ENCODE data around the gene KLF9.

The KLF9 gene

DNA sequence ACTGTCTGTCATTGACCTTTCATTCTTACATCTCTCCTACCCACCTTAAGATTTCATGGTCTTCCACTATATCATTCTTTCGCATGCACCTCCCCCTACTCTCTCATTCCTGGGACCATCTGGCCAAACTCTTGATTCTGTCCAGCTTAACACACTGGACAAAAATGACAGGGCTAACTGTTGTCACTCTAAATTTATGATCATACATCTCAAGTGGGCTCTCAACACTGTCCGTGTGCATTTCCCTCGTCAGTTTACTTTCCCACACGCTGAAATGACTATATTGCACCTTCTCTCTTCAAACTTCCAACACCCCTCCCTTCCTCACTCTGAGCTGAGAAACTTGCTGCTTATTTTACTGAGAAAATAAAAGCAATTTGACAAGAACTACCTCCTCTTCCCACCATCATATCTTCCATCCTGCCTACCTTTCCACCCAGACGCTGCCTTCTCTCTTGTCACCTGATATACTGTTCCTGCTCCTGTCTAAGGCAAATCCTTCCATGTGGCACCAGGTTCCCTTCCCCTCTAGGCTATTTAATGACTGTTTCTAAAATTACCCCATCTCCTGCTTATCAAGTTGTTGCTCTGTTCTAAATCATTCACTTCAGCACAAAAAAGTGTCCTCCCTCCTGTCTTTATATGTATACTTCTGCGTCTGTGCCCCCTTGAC, 8.1 kb upstream of the KLF9 start:
- no peak for DNase-seq (ENCODE audit: low read depth)

DNA sequence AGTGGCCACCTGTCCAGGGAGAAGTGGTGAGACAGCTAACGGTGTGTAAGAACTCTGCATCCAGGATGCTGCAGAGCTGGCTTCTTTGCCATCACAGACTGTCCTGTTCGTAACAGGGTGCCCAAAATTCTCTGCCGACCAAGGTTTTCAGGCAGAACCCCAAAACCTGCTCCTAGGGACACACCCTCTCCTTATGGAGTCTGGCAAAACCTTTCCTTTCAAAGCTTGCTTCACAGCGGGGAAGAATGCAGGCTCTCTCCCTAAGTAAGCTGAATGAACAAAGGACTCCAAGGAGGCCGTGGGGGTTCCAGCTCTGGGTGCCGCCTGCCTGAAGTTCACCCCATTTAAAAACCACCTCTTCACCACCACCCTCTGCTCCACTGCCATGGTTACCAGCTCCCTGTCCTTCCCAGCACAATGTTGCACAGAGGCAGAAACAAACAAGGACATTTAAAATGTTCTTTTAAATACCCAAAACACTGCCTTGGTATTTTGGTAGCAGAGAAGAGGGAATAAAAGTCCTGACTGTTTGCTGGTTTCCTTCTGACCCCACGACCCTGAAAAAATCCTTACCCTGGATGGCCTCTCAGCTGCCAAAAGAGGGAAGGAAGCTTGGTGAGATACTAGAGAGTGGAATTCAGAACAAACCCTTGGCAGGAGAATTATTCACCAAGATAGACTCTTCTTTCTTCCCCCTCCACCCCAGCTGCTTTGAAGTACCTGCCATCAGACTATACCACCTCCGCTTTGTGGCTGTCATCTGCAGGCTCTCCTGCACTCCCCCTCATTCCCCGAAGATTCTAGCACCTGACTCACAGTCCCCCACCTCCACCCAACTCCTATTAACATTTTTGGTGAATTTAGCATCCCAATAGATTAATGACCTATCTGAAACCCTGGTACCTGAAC, 7.1 kb upstream of the KLF9 start:
- no peak for DNase-seq (ENCODE audit: low read depth)

DNA sequence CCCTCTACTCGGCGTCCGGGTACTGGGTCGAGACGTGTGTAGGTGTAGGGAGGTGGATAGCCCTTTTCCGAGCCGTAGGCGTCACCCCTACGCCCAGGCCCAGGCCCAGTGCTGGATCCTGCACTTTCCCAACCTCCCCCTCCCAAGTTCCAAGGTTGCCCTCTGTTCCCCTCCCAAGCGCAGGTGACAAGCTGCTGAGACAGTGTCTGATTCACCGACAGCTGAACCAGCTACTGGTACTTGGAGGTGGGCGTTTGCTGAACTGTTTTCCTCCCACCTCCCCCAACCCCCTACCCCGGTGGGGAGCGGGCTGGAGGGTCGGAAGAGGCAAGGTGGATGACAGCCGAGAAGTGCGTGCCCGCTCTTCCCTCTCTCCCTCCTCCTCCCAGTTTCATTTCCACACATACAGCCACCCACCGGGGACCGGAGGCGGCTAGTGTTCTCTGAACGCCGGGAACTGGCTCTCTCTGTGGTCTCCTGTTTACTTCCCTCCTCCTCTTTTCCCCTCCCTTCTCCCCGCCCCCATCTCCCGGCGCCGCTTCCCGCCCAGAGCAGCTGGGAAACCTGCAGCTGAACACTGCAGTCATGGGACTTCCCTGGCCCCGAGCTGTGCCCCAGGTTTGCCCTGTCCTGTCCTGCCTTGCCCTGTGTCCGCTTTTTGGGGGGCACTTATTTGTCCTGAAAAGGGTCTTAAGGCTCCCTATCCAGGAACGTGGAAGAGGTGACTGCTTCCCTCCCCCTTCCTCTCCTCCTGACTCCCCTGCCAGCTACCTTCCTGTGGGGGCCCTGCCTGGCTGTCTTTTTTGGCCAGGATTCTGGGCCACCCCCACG, 6.2 kb upstream of the KLF9 start:
- no peak for DNase-seq (ENCODE audit: low read depth)

DNA sequence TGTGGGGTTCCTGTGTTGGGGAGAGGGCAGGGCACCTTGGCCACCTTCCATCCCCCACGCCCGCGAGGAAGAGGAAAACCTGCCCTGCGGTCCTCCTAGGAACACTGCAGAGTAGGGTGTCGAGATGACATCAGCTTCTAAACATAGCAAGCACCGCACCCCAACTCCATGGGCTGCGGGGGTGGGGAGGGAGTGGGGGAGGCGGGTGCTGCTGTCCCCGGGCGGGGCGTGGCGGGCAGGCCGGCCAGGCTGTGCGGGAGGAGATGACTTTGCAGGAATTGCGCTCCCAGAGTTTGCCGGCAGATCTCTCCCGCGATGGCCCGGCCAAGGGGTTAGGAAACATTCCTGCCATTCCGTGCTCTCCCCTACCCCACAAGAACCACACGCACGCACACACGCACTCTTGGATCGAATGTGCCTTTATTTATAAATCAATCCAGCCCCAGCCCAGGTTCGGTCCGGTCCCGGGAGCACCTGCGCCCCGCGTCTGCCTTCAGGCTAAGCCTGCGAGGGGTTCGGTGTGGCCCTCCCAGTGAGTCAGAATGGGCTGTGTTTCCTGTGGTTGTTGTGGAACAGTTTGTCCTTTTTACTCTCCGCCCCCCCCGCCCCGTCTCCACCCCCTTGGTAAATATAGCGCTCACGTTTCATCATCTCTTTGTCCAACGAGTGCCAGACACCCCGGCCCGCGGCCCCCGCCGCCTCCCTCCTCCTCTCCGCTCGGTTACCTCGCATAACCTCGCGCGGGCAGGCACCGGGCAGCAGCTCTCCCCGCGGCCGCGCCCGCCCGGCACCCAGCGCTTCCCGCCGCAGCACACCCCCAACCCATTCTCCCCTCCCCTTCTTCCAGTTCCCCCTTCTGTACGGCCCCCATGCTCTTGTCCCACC, 5.3 kb upstream of the KLF9 start:
- peak; percentile 92 for DNase-seq (ENCODE audit: low read depth)

DNA sequence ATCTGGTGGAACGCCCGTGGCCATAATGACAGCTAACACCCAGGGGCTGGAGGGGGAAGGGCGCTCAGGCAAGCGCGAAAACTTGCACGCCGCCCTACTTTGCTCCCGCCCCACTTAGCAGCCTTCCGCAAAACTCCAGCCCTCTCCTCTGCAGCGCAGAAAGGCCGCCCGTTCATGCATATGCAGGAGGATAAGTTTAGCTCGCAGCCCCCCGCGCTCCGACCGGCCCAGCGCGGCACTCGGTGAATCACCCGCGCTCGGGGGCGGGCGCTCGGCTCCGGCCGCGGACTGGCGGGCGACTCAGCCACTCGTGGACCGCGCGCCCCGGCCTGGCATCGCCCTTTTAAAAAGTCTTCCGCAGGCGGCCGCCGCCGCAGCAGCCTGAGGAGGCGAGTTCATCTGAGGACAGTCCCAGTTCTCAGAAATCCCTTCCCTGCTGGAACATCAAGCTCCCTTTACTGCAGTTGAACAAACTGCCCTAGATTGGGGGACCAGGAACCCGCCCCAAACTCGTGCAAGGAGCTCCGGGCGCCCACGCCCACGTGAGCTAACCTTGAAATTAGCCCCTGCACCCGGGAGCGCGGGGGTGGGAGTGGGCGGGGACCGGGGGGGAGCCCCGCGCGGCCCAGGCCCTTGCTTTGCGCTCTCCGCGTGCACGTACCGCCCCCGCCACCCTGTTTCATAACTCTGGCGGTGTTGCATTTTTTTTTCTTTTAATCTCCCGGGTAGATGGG, 4.5 kb upstream of the KLF9 start:
- DNase-seq (ENCODE audit: low read depth) = peak; percentile 88

DNA sequence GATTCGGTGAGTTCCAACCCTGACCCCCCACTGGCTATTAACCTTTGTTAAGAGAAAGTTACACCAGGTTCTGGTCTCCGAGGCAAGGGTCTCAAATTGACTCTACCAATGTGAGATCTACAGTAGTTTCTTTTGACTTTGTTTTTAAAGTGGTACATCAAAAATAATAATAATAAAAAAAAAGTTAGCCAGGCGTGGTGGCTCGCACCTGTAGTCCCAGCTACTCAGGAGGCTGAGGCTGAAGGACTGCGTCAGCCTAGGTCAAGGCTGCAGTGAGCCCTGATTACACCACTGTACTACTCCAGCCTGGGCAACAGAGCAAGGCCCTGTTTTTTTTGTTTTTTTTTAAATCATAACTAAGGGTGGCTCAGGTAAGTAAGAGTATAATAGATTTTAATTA, 1.0 kb upstream of the KLF9 start:
- no peak for DNase-seq (ENCODE audit: low read depth)

DNA sequence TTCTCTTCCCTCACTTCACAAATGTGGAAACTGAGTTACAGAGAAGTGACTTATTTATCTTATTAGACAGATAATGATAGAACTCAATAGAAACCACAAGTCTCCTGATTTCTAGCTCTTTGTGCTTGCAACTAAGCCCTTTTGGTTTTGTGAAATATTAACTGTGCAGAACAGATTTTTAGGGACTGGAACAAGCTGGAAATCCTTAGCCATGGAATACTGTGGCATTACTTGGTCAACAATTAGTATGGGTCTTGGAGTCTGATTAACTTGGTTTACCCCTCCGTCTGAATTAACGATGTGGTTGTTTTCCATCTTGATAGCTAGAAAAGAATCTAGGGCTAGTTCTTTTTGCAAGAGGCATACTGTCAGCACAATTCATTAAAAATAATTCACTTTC, 584 bp upstream of the KLF9 start:
- no peak for DNase-seq (ENCODE audit: low read depth)

DNA sequence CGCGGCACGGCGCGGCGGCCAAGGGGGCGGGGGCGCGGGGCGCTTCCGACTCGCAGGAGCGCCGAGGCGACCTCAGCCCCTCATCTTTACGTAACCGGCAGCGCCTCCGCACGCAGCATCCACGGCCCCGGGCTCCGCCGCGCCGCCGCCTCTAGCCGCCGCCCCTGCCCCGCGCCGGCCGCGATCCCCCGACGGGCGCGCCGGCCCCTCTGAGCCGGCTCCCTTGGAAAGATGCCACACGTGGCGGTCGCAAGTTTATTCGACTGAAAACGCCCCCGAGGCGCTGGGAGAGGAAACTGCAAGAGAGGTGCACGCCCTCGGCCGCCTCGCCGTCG, 1.0 kb downstream of the KLF9 start:
- DNase-seq (ENCODE audit: low read depth) = no peak

DNA sequence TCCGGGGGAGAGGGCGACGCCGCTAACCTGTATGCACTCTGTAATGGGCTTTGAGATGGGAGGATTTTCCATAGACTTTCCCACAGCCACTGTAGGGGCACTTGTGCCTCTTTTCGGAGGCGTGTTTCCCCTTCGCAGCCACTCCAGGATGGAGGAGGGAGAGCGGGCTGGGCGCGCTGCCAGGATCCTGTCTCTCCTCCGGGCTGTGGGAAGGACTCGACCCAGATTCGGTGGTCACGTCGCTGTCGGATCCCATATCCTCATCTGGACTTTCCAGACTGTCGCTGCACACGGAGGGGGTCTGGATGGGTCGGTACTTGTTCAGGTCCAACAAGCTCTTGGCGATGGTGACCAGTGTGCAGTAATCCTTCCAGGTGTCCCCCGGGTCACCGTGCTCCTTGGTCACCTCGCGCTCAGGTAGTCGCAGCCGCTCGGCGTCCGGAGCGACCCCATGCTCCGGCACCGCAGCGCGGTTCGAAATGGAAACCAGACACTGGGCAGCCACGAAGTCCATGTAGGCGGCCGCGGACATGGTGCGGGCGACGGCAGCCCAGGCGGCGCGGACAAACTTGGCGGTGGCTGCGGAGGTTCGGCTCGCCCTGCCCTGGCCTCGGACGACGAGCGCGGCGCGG, 1.5 kb downstream of the KLF9 start:
- no peak for DNase-seq (ENCODE audit: low read depth)

DNA sequence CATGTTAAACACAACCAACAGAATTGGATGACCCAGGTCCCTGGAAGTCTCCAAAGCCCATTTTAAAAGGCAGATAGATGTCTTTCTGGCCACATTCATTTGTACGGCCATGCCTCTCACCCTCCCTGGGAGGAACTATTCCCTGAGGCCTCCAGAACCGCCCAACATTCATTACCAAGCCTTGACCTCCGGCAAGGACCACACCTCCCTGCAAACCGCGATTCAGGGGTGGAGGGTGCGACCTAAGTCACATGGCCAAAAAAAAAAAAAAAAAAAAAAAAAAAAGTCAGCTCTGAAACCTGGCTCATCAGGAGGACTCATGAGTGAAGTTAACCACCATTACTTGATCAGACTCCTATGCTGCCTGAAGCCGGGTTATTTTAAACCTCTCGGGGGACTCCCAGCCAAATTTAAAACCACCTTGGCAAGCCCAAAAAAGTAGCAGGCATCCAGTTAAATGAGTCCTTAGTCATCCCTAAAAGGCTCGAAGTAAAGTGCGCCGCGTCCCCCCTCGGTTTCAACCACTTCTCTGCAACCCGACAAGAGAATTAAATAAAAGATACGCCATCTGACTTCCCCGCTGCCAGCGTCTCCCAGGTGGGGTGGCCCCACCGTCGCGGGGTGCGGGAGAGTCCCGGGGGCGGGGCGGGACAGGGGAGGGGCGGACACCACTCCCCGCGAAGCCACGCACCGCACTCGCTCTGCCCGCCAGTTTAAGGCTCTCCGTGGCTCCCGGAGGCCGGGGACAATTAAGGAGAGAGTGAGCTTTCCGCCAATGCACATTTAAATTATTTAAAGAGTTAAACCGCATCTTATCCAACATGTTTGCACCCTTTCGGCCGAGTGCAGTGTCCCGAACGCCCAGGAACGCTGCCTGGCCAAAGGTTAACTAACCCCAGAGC, 2.3 kb downstream of the KLF9 start:
- DNase-seq (ENCODE audit: low read depth) = no peak

DNA sequence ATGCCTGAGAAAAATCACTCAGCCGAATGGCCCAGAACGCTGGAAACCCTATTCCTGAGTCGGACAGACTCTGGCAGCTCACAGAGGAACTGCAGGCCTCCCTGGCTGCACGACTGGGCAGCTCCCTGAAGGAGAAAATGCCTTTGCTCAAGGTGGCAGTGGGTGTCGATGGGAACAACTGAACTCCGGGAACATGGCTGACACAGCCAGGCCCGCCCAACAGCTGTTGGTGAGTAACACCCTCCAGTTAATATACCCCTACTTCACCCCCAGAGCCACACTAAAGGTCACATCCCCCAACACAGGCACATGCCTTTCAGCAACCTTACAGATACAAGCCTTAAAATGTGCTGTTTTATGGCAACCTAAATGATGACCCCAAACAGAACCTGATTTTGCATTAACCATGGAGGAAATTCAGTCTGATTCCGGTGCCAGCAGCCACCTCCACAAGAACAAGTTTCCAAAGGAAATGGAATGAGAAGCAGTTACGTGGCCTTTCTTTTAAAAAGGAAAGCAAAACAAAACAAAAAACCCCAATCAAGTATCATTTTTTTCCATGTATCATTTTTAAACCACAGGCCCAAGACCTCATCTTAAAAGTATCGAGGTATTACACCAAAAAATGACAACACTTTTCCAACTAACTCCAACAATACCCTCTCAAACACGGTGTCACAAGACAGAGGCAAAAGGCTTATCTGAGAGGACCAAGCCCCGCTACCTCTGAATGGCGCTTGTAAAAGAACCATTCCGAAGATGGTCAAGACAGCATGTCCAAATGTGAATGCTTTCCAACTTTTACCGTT, 3.1 kb downstream of the KLF9 start:
- DNase-seq (ENCODE audit: low read depth) = no peak

DNA sequence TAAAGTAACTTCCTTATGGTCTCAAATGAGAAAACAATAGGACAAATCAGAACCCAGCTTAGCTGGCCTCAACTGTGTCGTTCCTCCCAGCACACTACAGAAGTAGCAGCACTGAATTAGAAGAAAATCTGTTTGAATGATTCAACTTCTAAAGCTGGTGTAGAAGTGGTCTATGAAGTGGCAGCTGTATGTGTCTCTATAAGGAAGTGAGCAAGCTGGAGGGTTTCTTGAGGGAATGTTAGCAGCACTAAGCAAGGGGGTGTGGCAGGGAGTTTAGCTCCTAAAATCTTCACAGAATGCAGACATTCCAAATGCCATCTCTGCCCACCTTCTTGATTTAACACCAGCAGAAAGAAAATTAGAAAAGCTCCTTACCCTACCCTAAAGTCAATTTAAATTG, 4.1 kb downstream of the KLF9 start:
- no peak for DNase-seq (ENCODE audit: low read depth)

DNA sequence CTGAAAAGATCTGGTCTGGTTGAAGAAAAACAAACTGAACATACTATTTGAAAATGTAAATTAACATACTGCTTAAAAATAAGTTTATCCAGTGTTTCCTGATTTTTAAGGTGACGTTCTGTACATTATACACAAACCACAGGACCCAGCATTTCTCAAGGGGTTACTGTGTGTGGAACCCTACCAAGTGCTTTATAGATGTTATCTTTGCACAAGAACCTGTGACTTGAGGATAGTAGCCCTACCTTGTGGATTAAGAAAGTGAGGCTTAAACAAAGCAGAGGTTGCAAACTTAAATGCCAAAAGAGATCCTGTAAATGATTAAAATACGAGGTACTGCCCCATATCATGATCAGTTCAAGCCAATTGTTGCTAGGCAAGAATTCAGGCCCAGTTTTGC, 4.7 kb downstream of the KLF9 start:
- DNase-seq (ENCODE audit: low read depth) = no peak

DNA sequence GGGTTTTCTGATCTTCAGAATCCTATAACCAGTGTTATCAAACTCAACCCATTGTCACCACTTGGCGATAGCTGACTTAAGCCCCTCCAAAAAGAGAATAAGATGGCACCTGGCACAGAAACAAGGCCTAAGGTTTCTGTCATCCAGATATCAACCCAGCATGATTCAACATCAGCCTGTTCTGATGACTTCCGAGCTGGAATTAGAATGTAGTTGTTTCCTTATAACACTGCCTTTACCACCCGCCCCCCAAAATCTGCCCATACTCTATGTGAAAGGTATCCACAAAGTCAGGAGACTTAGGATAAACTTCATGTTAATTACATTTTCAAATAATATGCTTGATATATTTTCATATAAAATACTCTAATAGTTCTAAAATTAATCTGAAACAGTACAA, 5.2 kb downstream of the KLF9 start:
- DNase-seq (ENCODE audit: low read depth) = no peak

DNA sequence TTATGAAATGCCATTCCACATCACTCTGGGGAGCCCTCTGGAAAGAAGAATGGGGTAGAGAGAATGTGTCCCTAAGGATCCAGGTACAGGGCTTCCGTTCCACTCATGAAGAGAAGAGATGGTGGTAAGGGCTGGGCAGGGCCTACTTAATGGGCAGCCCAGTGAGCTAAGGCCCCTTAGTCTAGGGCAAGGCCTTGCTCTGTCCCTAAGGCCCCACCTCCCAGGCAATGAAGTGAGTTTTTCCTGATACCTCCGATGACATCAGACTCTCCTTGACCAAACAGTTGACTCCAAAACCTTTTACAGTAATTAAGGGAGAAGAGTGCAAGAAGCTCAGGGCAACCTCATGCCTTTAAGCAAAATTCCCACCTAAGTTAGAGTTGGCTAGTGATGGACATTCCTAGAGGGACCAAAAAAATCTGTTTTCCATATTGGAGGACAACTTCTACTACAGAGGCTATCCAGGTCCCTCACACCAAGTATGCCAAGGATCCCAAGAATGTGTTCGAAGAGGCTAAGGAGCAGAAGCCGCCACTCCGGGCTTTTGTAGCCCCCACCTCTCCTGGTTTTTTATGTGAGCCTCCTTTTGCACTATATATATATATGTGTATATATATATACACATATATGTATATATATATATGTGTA, 5.9 kb downstream of the KLF9 start:
- DNase-seq (ENCODE audit: low read depth) = no peak

DNA sequence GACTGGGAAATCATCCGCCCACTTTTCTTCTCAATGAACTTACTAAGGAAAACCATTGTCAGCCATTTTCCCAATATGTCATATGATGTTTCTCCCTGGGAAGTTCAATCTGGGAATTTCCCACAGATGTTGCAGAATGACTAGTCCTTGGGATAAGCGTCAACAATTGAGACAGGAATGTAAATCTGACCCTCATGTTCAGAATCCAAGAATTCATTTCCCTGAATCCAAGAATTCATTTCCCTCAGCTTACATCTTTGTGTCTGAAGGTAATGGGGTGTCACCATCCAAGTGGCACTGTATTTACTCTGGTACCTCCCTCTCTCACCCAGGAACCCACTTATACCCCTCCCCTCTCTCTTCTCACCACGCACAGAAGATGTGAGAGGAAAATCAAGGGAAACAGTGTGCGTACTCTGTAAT, 7.4 kb downstream of the KLF9 start:
- peak; percentile 83 for DNase-seq (ENCODE audit: low read depth)

DNA sequence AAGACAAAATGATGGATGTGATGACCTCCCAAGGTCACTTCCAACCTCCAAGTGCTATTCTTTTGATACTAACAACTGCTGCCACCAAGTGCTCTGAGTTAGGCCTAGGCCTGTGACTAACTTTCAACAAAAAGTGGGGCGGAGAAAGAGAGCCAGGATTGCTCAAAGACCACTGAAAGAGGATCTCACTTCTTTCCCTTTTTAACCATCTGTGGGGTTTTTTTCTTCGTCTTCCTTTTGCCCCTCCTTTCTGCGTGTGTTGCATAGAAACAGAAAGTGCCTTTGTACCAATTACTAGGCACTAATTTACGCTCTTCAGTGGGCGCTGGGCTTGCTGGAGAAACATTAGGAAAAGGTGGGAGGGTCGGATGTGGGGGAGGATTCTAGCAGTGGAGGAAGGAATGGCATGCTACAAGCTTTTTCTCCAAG, 8.0 kb downstream of the KLF9 start:
- DNase-seq (ENCODE audit: low read depth) = no peak

DNA sequence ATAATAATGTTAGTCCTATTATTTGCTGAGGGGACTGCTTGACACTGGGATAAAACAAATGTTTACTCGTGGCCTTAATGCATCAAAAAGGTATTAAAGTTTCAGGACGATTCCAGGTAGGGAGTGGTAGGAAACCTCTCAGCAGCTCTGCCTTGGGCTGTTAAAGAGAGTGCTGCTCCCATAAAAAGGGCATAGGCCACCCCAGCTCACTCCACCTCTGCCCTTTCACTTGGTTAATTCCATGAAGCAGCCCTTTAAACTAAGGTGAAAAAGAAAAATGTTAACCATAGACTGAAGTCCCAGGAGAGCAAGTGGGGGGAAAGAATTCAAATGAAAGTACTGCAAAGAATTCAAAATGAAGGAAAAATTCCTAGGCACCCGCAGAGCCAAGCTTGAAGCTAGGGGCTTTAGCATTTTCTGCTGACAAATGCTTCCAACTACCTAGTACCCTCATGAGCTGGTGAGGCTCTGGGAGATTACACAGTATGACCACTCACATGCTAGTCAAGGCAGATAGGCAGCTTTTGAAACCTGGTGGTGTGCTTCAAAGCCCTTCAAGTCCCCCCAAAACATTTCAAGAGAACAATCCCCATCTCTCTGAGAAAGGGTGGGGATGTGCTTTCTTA, 8.5 kb downstream of the KLF9 start:
- no peak for DNase-seq (ENCODE audit: low read depth)

Measured in non-pigmented ciliary epithelial cell (primary cell).